HUES64 (cell line): ENCODE results near the gene GPR42.

Experiments used
- H3K27ac ChIP-seq: 2 replicates; pipeline ENCODE4 v1.7.0; 2013; ENCODE audit warnings: low read depth, low read length, inconsistent platforms
- H3K27me3 ChIP-seq: 2 replicates; pipeline ENCODE4 v1.6.1; 2013; ENCODE audit warnings: mild to moderate bottlenecking, low read length; ENCODE audit not compliant: insufficient read depth
- H3K36me3 ChIP-seq: 2 replicates; pipeline ENCODE4 v1.6.1; 2013; ENCODE audit warnings: mild to moderate bottlenecking, low read length; ENCODE audit not compliant: insufficient read depth
- H3K4me1 ChIP-seq: 2 replicates; pipeline ENCODE4 v1.6.1; 2013; ENCODE audit warnings: mild to moderate bottlenecking, low read length, moderate library complexity; ENCODE audit not compliant: insufficient read depth
- H3K4me3 ChIP-seq: 2 replicates; pipeline ENCODE4 v1.5.1; 2013; ENCODE audit warnings: mild to moderate bottlenecking, low read length, moderate library complexity
- H3K9ac ChIP-seq: 2 replicates; pipeline ENCODE4 v1.6.1; 2013; ENCODE audit warnings: mild to moderate bottlenecking, low read depth, low read length
- H3K9me3 ChIP-seq: 2 replicates; pipeline ENCODE4 v1.6.1; 2013; ENCODE audit warnings: low read depth, low read length; ENCODE audit not compliant: insufficient read depth
- WGBS: fragments of 150-250, 120-280 bp; methylation state at CpG from one replicate; pipeline ENCODE4 v1.1.7; 2013; ENCODE audit warnings: missing lambda C conversion rate; 5-methylcytosine and 5-hydroxymethylcytosine counted together

Gene GPR42

DNA sequence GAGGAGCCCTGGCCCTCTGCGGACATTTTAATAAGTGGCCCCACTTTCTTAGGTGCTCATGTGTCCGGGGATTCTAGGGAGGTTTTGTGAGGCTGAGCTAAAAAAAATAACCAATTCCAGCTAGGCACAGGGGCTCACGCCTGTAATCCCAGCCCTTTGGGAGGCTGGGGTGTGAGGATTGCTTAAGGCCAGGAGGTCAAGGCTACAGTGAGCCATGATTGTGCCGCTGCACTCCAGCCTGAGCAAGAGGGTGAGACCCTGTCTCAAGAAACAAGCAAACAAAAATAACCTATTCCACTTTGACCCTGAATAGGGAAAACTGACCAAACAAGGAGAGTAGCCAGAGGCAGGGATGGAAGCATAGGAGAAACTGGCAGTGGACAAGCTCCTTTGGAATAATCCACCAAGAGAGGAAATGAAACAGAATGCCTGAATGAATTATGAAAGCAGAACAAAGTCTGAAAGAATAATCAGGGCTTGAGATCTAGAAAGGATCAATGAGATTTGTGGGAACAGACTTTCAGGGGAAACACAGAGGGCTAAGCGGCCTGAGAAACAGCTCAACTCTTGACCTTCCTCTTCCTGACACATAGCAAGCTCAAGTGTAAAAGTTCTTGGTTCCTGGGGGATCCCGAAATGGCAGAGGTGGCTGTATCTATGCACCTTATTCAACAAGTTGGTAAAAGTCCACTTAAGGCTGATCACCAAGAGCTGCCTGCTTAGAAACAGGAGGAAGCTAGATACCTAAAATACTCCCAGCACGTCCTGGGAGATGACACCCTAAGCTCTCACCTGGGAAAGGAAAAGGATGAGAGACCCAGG lies 47.1 kb downstream of the GPR42 start:
- H3K4me3 ChIP-seq, result no peak overlapping the region
- no peak overlapping the region for H3K27ac ChIP-seq
- no peaks in the 10 kb centered on the region for H3K4me1 ChIP-seq
- H3K9ac ChIP-seq, result no peak overlapping the region
- no peaks in the 10 kb centered on the region for H3K36me3 ChIP-seq
- H3K9me3 ChIP-seq, result no peaks in the 10 kb centered on the region
- 93% methylated on average over 7 of the region's 7 CpGs for WGBS
- H3K27me3 ChIP-seq, result no peaks in the 10 kb centered on the region

DNA sequence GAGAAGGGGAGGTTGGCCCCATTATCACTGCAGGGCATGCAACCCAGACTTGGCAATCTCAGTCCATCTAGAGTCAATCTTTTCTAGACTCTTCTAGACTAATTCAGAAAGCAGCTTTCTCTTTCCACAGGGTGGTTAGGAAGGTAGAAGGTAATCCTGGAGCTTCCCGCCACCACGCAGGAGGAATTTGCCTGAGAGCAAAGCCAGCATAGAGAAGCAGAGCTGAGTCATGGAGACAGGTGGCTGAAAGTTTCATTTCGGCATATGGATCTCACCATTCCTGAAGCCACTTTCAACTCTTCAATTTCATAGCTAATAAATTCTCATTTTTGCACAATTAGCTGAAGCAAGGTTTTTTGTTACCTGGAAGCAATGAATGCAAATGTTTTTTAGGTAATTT lies 48.2 kb downstream of the GPR42 start:
- H3K36me3 ChIP-seq, result no peaks in the 10 kb centered on the region
- H3K9ac ChIP-seq, result no peak overlapping the region
- H3K27me3 ChIP-seq, result no peaks in the 10 kb centered on the region
- no peaks in the 10 kb centered on the region for H3K4me1 ChIP-seq
- no peak overlapping the region for H3K4me3 ChIP-seq
- H3K27ac ChIP-seq, result no peak overlapping the region
- H3K9me3 ChIP-seq, result no peaks in the 10 kb centered on the region
- 86% methylated on average over 3 of the region's 3 CpGs for WGBS

DNA sequence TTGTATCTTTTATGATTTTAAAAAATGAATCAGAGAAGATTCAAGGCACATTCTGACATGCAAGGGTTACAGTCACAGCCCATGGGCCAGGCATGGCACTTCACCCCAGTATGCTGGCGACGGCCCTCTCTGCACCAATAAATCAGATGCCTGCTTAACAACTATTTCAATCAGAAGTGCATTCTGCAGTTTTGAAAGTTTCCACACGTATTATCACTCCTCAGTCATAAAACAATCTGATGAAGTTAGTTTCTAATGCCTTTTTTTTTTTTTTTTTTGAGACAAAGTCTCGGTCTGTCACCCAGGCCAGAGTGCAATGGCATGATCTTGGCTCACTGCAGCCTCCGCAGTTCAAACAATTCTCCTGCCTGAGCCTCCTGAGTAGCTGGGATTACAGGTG lies 48.9 kb downstream of the GPR42 start:
- H3K4me3 ChIP-seq, result no peak overlapping the region
- 95% methylated on average over 5 of the region's 5 CpGs for WGBS
- no peaks in the 10 kb centered on the region for H3K27me3 ChIP-seq
- H3K27ac ChIP-seq, result no peak overlapping the region
- no peak overlapping the region for H3K9ac ChIP-seq
- H3K36me3 ChIP-seq, result no peaks in the 10 kb centered on the region
- no peaks in the 10 kb centered on the region for H3K4me1 ChIP-seq
- no peaks in the 10 kb centered on the region for H3K9me3 ChIP-seq

- Histone ChIP-seq H3K4me1 (no peaks in the 10 kb centered on the region), H3K9me3 (no peaks in the 10 kb centered on the region), H3K4me3 (no peak overlapping the region), H3K27ac (no peak overlapping the region), H3K27me3 (no peaks in the 10 kb centered on the region), H3K36me3 (no peaks in the 10 kb centered on the region), H3K9ac (no peak overlapping the region)
- WGBS, result 89% methylated on average over 11 of the region's 11 CpGs
These were observed 50.5 kb downstream of the GPR42 start for GRCh38 chr19:35421362-35421761.
